GM23338 (cell line): ENCODE results near the gene UNC13C.

ENCODE experiments used
- CTCF ChIP-seq, 2 experiments: fragments of 200-600 bp in 1 of 2; sonication (generic) in 1 of 2; conservative IDR thresholded peaks; 2 replicates each; pipeline versions ENCODE4 v1.5.1 to v1.6.1; 2016 to 2017; ENCODE audit warnings: antibody characterized with exemption in 2 of 2, low read depth in 2 of 2, mild to moderate bottlenecking in 2 of 2, moderate library complexity in 1 of 2
- EZH2 ChIP-seq: fragments of 200-600 bp; sonication (generic); IDR thresholded peaks from one replicate; pipeline ENCODE4 v1.8.0; 2017; ENCODE audit warnings: antibody characterized with exemption, mild to moderate bottlenecking, low read depth; ENCODE audit not compliant: unreplicated experiment
- JUNB ChIP-seq: IDR thresholded peaks from one replicate; pipeline ENCODE4 v1.6.1; 2016; ENCODE audit warnings: antibody characterized with exemption; ENCODE audit not compliant: unreplicated experiment
- POLR2AphosphoS5 ChIP-seq: IDR thresholded peaks from 2 replicates; pipeline ENCODE4 v1.6.1; 2016; ENCODE audit warnings: antibody characterized with exemption, low read depth
- REST ChIP-seq: IDR thresholded peaks from one replicate; pipeline ENCODE4 v1.6.1; 2018; ENCODE audit warnings: antibody characterized with exemption; ENCODE audit not compliant: unreplicated experiment
- STAT1 ChIP-seq: IDR thresholded peaks from one replicate; pipeline ENCODE4 v1.6.1; 2016; ENCODE audit warnings: antibody characterized with exemption; ENCODE audit not compliant: unreplicated experiment

GRCh38 chr15:54528021-54528420 lies 549.8 kb downstream of the UNC13C start:
- TF ChIP-seq JUNB (no peak), STAT1 (no peak), CTCF (conservative IDR thresholded peaks at IDR 0.05; ENCODE audit: low read depth in 2 of 2) (no peak), REST (no peak), EZH2 (no peak), POLR2AphosphoS5 (no peak)
